Peyer's patch (tissue), 4 donors: ENCODE data around the gene TGFBR3L.

Experiments used
- POLR2A ChIP-seq, 2 donors: fragments of 450-650 bp; IDR thresholded peaks; one replicate each; pipeline ENCODE4 v1.5.1; 2017; ENCODE audit warnings: antibody characterized with exemption in 2 of 2, mild to moderate bottlenecking in 2 of 2, moderate library complexity in 2 of 2
- TF ChIP-seq, protein P1 (sequence below), 6 experiments: fragments of 450-650 bp in 4 of 6; fragments of 200-600 bp in 2 of 6; sonication (generic) in 1 of 6; IDR thresholded peaks; one replicate each; pipeline ENCODE4 v1.5.1; 2017 to 2019; ENCODE audit warnings: antibody characterized with exemption in 6 of 6, mild to moderate bottlenecking in 3 of 6, moderate library complexity in 1 of 6

DNA sequence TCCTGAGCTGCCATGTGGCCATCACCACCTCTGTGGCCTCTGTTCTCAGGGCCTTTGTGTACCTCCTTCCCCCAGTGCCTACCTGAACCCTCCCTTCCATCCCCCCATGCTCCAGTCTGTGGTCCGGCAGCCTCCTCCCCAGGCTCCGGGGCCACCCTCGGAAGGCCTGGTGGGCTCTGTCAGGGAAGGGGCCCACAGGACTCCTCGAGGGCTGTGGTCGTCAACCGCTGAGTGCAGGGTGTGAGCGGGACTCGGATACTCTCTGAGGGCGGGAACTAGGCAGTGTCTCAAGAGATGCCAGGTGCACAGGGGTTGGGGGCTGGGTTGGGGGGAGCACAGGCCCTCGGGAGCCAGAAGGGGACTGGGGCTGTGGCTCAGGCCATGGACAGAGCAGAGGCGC, 7.1 kb upstream of the TGFBR3L start:
- TF ChIP-seq, protein P1, sequence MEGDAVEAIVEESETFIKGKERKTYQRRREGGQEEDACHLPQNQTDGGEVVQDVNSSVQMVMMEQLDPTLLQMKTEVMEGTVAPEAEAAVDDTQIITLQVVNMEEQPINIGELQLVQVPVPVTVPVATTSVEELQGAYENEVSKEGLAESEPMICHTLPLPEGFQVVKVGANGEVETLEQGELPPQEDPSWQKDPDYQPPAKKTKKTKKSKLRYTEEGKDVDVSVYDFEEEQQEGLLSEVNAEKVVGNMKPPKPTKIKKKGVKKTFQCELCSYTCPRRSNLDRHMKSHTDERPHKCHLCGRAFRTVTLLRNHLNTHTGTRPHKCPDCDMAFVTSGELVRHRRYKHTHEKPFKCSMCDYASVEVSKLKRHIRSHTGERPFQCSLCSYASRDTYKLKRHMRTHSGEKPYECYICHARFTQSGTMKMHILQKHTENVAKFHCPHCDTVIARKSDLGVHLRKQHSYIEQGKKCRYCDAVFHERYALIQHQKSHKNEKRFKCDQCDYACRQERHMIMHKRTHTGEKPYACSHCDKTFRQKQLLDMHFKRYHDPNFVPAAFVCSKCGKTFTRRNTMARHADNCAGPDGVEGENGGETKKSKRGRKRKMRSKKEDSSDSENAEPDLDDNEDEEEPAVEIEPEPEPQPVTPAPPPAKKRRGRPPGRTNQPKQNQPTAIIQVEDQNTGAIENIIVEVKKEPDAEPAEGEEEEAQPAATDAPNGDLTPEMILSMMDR (IDR thresholded peaks at IDR 0.05), result no peak
- no peak for TF ChIP-seq POLR2A (IDR thresholded peaks at IDR 0.05)
